ENCODE measurements around the gene PLTP. TPM values are rescaled to one million over a fixed set of nuclear protein-coding genes. Genes with fewer than 3 reads are reported as not detected.
"Not testable (repeated sequence)": the region's sequence is repeated elsewhere in the genome, so short reads cannot be mapped to it uniquely, and the experiment has no call there.

PLTP gene
- total RNA-seq, 4 donors from 2014 or later = 37.4 to 114 (median 83.2) TPM

GRCh38 chr20:45934046-45934585, 22.2 kb upstream of the PLTP start:
- no peak for DNase-seq (ENCODE audit: low spot score in 2 of 2)
- H3K4me3 ChIP-seq (ENCODE audit: low read depth, poor library complexity, severe bottlenecking) = peak overlapping the region; percentile 86
- 0 to 1% methylated on average over 10 to 28 of the region's 34 CpGs for WGBS, 2 donors
- intact Hi-C loops (cut with DNase I; ENCODE audit: low total_unique reads) = no loop called here
- TF ChIP-seq POLR2A (IDR thresholded peaks at IDR 0.05) = no peak
- TF ChIP-seq, protein P1, sequence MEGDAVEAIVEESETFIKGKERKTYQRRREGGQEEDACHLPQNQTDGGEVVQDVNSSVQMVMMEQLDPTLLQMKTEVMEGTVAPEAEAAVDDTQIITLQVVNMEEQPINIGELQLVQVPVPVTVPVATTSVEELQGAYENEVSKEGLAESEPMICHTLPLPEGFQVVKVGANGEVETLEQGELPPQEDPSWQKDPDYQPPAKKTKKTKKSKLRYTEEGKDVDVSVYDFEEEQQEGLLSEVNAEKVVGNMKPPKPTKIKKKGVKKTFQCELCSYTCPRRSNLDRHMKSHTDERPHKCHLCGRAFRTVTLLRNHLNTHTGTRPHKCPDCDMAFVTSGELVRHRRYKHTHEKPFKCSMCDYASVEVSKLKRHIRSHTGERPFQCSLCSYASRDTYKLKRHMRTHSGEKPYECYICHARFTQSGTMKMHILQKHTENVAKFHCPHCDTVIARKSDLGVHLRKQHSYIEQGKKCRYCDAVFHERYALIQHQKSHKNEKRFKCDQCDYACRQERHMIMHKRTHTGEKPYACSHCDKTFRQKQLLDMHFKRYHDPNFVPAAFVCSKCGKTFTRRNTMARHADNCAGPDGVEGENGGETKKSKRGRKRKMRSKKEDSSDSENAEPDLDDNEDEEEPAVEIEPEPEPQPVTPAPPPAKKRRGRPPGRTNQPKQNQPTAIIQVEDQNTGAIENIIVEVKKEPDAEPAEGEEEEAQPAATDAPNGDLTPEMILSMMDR (IDR thresholded peaks at IDR 0.05) = no peak

DNA sequence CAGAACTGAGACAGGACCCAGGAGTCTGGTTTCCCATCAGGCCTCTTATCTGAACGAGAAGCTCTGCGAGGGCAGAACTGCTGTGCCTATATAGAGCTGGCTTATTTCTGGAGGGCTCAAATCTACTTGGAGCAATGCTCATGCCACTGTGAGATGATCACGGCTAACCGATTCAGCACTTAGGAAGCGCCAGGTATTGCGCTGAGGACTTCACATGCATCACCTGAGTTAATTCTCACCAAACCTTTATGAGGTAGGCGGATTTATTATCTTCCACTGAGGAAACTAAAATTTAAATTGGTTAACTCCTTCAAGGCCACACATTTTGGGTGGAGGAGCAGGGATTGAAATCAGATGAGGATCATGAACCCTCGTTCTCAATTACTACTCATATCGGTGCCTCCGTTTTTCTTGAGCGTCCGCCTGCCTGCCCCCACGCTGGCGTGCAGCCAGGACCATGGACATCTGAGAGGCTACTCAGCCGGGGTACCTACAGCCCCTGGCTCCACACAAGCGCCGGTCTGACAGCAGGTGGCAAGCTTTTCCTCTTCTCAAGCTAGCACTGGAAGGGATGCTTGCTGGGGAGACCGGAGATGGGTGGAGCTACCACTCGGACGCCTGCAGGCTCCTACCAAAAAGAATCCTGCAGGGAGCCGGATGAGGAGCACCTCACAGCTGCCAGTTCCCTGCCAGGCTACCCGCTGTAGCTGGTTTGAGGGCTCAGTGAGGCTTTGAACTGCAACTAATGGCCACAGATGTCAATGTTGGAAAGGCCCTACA, 21.5 kb upstream of the PLTP start:
- DNase-seq (ENCODE audit: low spot score in 2 of 2) = peak; percentile 71 to 94
- intact Hi-C loops (cut with DNase I; ENCODE audit: low total_unique reads) = no loop called here
- no peak for TF ChIP-seq POLR2A (IDR thresholded peaks at IDR 0.05)
- TF ChIP-seq, protein P1 (IDR thresholded peaks at IDR 0.05) = no peak
- 20 to 22% methylated on average over 22 of the region's 22 CpGs for WGBS, 2 donors
- H3K4me3 ChIP-seq (ENCODE audit: low read depth, poor library complexity, severe bottlenecking) = peak overlapping the region; percentile 86

DNA sequence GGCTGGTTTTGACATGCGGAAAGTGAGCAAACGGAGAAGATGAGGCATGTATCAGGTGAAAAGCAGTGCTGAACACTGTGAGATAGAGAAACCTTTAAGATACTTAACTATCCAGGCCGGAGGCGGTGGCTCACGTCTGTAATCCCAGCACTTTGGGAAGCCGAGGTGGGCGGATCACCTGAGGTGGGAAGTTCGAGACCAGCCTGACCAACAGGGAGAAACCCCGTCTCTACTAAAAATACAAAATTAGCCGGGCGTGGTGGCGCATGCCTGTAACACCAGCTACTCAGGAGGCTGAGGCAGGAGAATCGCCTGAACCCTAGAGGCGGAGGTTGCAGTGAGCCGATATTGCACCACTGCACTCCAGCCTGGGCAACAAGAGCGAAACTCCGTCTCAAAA, 19.7 kb upstream of the PLTP start:
- 93 to 94% methylated on average over 17 of the region's 17 CpGs for WGBS, 2 donors
- H3K4me3 ChIP-seq (ENCODE audit: low read depth, poor library complexity, severe bottlenecking); DNase-seq (ENCODE audit: low spot score in 2 of 2); intact Hi-C loops (cut with DNase I; ENCODE audit: low total_unique reads): not testable (repeated sequence)

DNA sequence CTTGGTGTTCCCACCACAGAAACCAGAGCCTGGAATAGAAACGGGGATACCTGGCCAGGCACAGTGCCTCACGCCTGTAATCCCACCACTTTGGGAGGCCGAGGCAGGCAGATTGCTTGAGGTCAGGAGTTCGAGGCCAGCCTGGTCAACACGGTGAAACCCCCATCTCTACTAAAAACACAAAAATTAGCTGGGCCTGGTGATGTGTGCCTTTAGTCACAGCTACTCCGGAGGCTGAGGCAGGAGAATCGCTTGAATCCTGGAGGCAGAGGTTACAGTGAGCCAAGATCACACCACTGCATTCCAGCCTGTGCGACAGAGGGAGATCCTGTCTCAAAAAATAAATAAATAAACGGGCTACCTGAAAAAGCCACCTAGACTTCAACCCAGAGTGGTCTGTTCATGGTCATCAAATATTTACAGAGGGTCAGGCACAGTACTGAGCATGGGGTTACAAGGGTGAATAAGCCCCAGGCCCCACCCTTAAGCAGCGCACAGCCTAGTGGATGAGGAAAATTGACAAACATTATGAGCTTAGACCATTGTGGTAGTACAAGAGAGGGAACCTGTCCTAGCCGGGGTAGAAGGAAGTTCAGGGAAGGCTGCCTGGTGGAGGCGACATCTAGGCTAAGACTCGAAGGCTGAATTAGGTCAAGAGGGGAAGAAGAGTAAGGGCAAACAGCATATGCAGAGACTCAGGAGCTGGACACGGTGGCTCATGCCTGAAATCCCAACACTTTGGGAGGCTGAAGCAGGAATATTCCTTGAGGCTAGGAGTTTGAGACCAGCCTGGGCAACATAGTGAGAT, 15.3 kb upstream of the PLTP start:
- TF ChIP-seq, protein P1 (IDR thresholded peaks at IDR 0.05) = peak in 1 of 3 donors; percentile 52
- TF ChIP-seq POLR2A (IDR thresholded peaks at IDR 0.05) = no peak
- no peak for DNase-seq (ENCODE audit: low spot score in 2 of 2)
- H3K4me3 ChIP-seq (ENCODE audit: low read depth, poor library complexity, severe bottlenecking) = no peak overlapping the region
- WGBS, 2 donors = 88 to 91% methylated on average over 14 of the region's 14 CpGs
- intact Hi-C loops (cut with DNase I; ENCODE audit: low total_unique reads) = no loop called here

DNA sequence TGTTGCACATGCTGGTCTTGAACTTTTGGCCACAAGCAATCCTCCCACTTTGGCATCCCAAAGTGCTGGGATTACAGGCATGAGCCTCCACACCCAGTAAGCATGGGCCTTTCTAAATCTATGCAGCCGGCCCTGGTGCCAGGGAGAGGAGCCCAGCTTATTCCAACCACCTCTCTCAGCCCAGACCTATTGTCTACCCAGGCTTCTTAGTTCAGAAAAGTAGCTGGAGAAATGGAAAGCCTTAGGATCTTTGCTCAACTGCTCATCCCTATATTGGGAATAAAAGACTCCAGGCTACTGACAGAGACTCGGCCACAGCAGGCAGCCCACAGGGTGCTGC, 14.7 kb upstream of the PLTP start:
- intact Hi-C loops (cut with DNase I; ENCODE audit: low total_unique reads) = no loop called here
- H3K4me3 ChIP-seq (ENCODE audit: low read depth, poor library complexity, severe bottlenecking) = no peak overlapping the region
- WGBS, 2 donors = 91 to 96% methylated on average over 2 of the region's 2 CpGs
- no peak for TF ChIP-seq POLR2A (IDR thresholded peaks at IDR 0.05)
- TF ChIP-seq, protein P1 (IDR thresholded peaks at IDR 0.05) = no peak
- no peak for DNase-seq (ENCODE audit: low spot score in 2 of 2)

DNA sequence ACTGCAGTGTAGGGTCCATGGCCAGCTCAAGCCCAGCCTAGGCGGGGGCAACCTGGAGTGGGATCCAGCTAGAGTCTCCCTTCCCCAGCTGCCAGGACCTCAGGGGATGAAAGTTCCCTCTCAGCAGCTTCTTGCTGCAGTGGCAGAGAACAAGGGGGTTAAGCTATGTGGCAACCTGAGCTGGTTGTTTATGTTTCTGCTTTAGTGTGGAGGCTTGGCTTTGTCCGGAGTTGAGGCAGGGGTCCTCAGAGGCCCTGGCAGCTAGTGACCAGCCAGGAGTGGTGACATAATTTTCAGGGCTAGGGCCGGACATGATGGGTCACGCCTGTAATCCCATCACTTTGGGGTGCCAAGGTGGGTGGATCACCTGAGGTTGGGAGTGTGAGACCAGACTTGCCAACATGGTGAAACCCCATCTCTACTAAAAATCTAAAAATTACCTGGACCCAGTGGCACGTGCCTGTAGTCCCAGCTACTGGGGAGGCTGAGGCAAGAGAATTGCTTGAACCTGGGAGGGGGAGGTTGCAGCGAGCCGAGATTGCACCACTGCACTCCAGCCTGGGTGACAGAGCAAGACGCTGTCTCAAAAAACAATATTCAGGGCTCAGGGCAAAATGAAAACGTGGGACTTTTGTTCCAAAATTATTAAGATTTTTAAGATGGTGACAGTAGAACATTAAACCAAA, 14.0 kb upstream of the PLTP start:
- TF ChIP-seq POLR2A (IDR thresholded peaks at IDR 0.05) = no peak
- TF ChIP-seq, protein P1 (IDR thresholded peaks at IDR 0.05) = no peak
- DNase-seq (ENCODE audit: low spot score in 2 of 2) = no peak
- intact Hi-C loops (cut with DNase I; ENCODE audit: low total_unique reads) = no loop called here
- no peak overlapping the region for H3K4me3 ChIP-seq (ENCODE audit: low read depth, poor library complexity, severe bottlenecking)
- WGBS, 2 donors = 62 to 74% methylated on average over 9 of the region's 9 CpGs
